DND-41 (cell line): ENCODE results near the gene EGR4.

Experiments
- ATAC-seq: fragments of 200-7000 bp; cut with Tn5 transposase; 3 replicates; pipeline ENCODE4 v1.9.1; 2021; ENCODE audit warnings: low read depth; ENCODE audit not compliant: insufficient read depth
- DNase-seq: peaks from one replicate; pipeline ENCODE4 v3.0.0-alpha.2; 2020
- H2AFZ ChIP-seq: 2 replicates; pipeline ENCODE4 v1.6.0; 2012; ENCODE audit warnings: low read depth, low read length
- H3K27ac ChIP-seq: 2 replicates; pipeline ENCODE4 v1.5.1; 2012; ENCODE audit warnings: low read length, inconsistent platforms
- H3K27me3 ChIP-seq: fragments of 200-600 bp; sonication (generic); 2 replicates; pipeline ENCODE4 v1.6.0; 2012; ENCODE audit warnings: low read length, mild to moderate bottlenecking, inconsistent platforms; ENCODE audit not compliant: insufficient read depth, poor library complexity
- H3K36me3 ChIP-seq: 2 replicates; pipeline ENCODE4 v1.5.1; 2012; ENCODE audit warnings: low read length, inconsistent platforms; ENCODE audit not compliant: insufficient read depth
- H3K4me1 ChIP-seq: 2 replicates; pipeline ENCODE4 v1.5.1; 2012; ENCODE audit warnings: mild to moderate bottlenecking, low read length; ENCODE audit not compliant: insufficient read depth
- H3K4me2 ChIP-seq: 2 replicates; pipeline ENCODE4 v1.6.0; 2012; ENCODE audit warnings: mild to moderate bottlenecking, moderate library complexity, low read length, inconsistent platforms; ENCODE audit not compliant: insufficient read depth
- H3K4me3 ChIP-seq, 2 experiments: fragments of 200-600 bp in 1 of 2; shearing (Covaris generic) in 1 of 2; 2 replicates each; pipeline ENCODE4 v1.5.1; 2012 to 2016; ENCODE audit warnings: inconsistent platforms in 2 of 2, low read length in 2 of 2, mild to moderate bottlenecking in 2 of 2, low read depth in 1 of 2, moderate library complexity in 1 of 2
- H3K79me2 ChIP-seq: 2 replicates; pipeline ENCODE4 v1.6.0; 2012; ENCODE audit warnings: low read length, inconsistent platforms; ENCODE audit not compliant: insufficient read depth
- H3K9ac ChIP-seq: 2 replicates; pipeline ENCODE4 v1.6.0; 2012; ENCODE audit warnings: low read depth, mild to moderate bottlenecking, inconsistent platforms, low read length, moderate library complexity
- H3K9me3 ChIP-seq: 2 replicates; pipeline ENCODE4 v1.5.1; 2012; ENCODE audit warnings: low read length, moderate library complexity, mild to moderate bottlenecking, inconsistent platforms; ENCODE audit not compliant: insufficient read depth, severe bottlenecking
- H4K20me1 ChIP-seq: 2 replicates; pipeline ENCODE4 v1.6.0; 2012; ENCODE audit warnings: low read length; ENCODE audit not compliant: insufficient read depth
- EZH2 ChIP-seq: IDR thresholded peaks from 3 replicates; pipeline ENCODE4 v1.6.1; 2012; ENCODE audit warnings: borderline replicate concordance, low read depth, mild to moderate bottlenecking, moderate library complexity, low read length, inconsistent platforms; ENCODE audit not compliant: severe bottlenecking
- TF ChIP-seq, protein P1 (sequence below): IDR thresholded peaks from 2 replicates; pipeline ENCODE4 v1.5.1; 2012; ENCODE audit warnings: borderline replicate concordance, low read length, moderate library complexity, mild to moderate bottlenecking; ENCODE audit not compliant: poor library complexity, severe bottlenecking; ENCODE audit errors: extremely low read depth

Gene EGR4

DNA sequence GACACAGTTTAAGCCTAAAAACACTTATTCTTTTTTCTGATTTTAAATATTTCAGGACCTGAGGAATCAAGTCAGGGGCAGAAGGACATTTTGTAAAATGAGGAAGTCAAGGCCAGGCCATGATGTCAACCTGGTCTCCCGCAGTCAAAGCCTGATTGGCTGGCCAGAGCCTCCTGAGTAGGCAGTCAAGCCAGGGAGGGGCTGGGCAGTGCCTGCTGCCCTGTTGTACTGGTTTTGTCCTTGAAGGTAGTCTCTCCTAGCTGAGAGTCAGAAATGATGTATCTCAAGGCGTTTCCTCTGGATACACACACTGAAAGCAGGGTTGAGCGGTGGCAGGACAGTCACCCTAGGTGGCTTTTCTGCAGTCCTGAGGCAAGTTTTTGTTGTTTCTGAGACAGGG is 39.4 kb downstream of the EGR4 start:
- H3K4me3 ChIP-seq: no peak overlapping the region

GRCh38 chr2:73253400-73253799 is 39.9 kb downstream of the EGR4 start:
- Histone ChIP-seq H2AFZ (no peak overlapping the region), H3K27me3 (no peaks in the 10 kb centered on the region), H3K4me1 (no peaks in the 10 kb centered on the region), H3K9me3 (no peaks in the 10 kb centered on the region), H3K79me2 (0 out of 2 replicates have a peak, but pooled peaks cover 2% of the 10 kb centered on the region), H3K4me2 (no peak overlapping the region), H3K27ac (no peak overlapping the region), H3K36me3 (peaks cover 84% of the 10 kb centered on the region), H3K9ac (no peak overlapping the region), H4K20me1 (peaks cover 50% of the 10 kb centered on the region), H3K4me3 (no peak overlapping the region)
- DNase-seq (no peak), ATAC-seq (no peak)
- TF ChIP-seq EZH2: no peak
- TF ChIP-seq, protein P1, sequence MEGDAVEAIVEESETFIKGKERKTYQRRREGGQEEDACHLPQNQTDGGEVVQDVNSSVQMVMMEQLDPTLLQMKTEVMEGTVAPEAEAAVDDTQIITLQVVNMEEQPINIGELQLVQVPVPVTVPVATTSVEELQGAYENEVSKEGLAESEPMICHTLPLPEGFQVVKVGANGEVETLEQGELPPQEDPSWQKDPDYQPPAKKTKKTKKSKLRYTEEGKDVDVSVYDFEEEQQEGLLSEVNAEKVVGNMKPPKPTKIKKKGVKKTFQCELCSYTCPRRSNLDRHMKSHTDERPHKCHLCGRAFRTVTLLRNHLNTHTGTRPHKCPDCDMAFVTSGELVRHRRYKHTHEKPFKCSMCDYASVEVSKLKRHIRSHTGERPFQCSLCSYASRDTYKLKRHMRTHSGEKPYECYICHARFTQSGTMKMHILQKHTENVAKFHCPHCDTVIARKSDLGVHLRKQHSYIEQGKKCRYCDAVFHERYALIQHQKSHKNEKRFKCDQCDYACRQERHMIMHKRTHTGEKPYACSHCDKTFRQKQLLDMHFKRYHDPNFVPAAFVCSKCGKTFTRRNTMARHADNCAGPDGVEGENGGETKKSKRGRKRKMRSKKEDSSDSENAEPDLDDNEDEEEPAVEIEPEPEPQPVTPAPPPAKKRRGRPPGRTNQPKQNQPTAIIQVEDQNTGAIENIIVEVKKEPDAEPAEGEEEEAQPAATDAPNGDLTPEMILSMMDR: no peak

More for the DNA sequence above, 39.4 kb downstream of the EGR4 start:
- TF ChIP-seq, protein P1: no peak
- TF ChIP-seq EZH2: no peak
- no peak overlapping the region for H3K4me2 ChIP-seq
- 0 out of 3 replicates have a peak, but pooled peaks have one; percentile 5 for ATAC-seq
- H3K4me1 ChIP-seq: no peaks in the 10 kb centered on the region
- no peak overlapping the region for H2AFZ ChIP-seq
- H3K27ac ChIP-seq: no peak overlapping the region
- no peaks in the 10 kb centered on the region for H3K9me3 ChIP-seq
- no peak for DNase-seq
- H3K27me3 ChIP-seq: no peaks in the 10 kb centered on the region
- no peak overlapping the region for H3K9ac ChIP-seq
- peaks cover 84% of the 10 kb centered on the region for H3K36me3 ChIP-seq
- H4K20me1 ChIP-seq: peaks cover 45% of the 10 kb centered on the region
- H3K79me2 ChIP-seq: no peaks in the 10 kb centered on the region

DNA sequence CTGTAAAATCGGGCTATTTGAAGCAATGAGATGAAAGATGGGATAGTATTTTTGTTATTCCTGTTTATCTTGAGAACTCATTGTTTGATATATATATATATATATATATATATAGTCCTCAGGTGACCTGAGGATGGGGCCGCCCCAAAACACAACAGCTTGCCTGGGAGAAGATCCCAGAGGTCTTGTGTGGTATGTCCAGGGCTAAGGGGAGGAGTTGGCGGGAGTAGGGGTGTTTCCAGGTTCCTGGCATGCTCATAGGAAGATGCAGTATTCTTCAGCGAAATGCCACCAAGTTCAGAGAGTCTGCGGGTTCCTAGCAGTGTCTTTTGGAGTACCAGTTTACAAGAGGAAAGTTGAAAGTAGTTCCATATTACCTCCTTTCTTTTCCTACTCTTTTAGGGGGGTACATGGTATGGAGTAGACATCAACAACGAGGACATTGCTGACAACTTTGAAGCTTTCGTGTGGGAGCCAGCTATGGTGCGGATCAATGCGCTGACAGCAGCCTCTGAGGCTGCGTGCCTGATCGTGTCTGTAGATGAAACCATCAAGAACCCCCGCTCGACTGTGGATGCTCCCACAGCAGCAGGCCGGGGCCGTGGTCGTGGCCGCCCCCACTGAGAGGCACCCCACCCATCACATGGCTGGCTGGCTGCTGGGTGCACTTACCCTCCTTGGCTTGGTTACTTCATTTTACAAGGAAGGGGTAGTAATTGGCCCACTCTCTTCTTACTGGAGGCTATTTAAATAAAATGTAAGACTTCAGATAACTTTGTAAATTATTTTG is 40.9 kb downstream of the EGR4 start:
- DNase-seq (no peak), ATAC-seq (no peak)
- Histone ChIP-seq H3K4me1 (no peaks in the 10 kb centered on the region), H3K4me3 (no peak overlapping the region), H3K36me3 (peaks cover 86% of the 10 kb centered on the region), H4K20me1 (peaks cover 53% of the 10 kb centered on the region), H3K79me2 (0 out of 2 replicates have a peak, but pooled peaks cover 2% of the 10 kb centered on the region), H3K9ac (no peak overlapping the region), H3K27ac (no peak overlapping the region), H3K9me3 (no peaks in the 10 kb centered on the region), H2AFZ (no peak overlapping the region), H3K4me2 (no peak overlapping the region), H3K27me3 (no peaks in the 10 kb centered on the region)
- TF ChIP-seq EZH2: no peak
- TF ChIP-seq, protein P1: no peak
